GM15510 (cell line): Measurements from ENCODE around the gene CTSS.

Source experiments
- POLR2A ChIP-seq: IDR thresholded peaks from 3 replicates; pipeline ENCODE4 v1.6.1; 2011; ENCODE audit warnings: borderline replicate concordance; ENCODE audit not compliant: insufficient read length; ENCODE audit errors: extremely low read depth

The CTSS gene

DNA sequence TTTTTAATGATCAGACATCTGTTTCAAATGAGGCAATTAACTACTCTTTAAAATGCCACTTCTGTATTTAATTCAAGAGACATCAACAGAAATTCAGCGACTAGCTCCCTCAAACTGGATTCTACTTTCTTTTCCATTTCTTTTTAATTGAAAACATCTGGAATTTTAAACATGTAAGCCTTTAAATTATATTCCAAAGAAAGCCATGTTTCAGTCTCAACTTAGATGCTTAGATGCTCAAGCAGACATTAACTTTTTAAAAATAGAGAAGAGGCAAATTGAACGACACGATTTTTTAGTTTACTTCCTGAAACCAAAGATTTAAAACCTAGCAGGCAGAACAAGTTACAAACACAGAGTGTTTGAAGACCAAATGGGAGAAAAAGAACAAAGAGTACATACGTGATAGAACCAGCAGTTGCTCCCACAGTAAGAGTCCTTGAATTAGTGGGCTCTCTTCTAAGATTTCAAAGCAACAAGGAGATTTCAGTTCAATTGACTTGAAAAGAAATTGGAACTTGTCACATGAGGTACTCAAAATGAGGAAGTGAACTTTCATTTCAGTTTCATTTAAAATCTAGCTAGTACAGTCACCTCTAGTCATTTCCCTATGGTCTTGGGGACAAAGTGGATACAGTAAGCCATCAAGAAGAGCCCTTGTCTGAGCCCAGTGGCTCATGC, at the start of gene CTSS:
TSS of gene CTSS (minus strand) at position 483 of the 681 bp plus-strand sequence. CDS start 1,015 bp downstream, outside the sequence.
- TF ChIP-seq POLR2A = peak; percentile 18

DNA sequence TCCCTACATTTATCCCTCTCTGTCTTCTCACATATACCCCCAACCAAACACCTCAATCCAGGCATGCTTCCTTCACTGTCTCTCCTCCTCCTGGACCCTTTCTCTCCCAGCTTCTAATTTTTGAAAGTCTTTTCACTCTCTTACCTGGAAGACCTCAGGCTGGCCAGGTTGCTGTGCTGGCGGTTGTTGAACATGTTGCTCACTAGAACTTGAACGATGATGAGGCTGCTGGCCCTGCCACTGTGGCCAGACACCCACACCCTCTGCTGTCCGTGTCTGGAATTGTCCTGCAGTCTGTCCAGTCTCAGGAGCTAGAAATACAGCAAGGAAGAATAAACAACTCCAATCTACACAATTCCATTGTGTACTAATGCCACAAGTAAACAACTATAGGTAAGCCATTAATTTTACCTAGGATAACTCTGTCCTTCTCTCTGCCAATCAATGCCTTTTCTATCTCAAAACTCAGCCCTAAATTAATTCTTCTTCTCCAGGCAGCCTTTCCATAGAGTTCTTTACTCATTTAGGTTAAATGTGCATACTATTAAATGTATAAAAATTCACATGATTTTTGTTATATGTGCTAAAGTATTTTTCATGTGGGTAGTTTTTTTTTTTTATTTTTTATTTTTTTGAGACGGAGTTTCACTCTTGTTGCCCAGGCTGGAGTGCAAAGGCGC, 47.6 kb upstream of the CTSS start:
- TF ChIP-seq POLR2A = no peak

DNA sequence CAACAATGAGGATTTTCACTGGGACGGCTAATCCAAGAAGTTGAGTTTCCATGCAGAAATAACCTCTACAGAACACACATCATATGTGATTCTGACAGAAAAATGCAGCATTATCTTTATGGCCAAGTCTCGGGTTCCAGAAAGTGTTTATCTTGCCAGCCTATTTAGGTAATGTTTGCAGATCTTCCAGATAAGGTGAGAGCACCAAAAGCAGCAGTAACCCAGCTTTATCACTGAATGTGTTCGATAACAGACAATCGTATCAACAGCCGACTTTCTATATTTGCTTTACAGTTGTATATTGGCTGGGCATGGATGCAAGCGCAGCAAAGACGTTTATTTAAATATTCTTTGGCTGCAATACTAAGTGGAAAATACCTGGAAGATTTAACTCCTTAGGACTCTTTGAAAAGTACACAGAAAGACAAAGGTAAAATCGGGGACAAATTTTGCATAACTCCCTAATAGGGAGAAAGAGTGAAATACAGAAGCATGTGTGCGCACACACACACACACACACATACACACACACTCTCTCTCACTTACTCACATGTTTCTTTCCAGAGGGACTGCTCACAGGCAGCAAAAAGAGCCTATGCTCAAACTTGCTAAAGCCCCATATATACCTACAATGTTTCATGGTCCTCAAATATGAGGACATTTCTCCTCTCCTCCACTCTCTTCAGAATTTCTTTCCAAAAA, 45.5 kb upstream of the CTSS start:
- no peak for TF ChIP-seq POLR2A

DNA sequence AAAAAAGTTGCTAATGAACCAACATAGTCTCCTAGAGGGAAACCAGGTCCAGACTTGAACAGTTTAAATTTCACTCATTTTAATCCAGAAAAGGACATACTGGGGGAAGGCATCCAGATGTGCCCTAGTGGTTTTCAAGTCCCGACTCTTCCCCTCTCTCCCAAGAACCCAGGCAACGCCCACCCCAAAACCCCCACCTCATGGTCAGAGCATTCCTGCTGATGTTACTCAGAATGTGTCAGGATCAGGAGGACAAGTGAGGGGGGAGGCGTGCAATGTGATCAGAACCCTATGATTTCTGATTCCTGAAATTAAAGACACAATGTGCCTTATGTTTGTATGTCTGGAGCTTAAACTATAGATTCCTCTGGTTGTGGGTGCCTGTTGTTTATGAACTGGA, 44.1 kb upstream of the CTSS start:
- TF ChIP-seq POLR2A = no peak

DNA sequence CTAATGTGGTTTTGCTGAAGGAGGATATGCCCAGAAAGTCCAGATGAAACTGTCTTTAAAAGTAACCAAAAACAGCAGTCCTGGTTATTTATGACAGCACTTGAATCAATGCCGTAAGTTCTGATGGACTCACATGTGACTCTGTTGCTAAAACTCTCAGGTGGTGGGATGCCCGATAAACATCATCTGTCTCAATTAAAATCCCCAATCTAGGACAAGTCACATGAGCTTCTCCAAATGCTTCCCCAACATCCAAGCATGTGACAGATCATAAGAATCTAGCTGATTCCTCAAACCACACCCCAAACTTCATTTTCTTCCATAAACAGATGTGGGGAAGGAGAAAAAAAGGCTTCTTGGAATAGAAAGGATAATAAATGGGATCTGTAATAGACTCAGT, 43.3 kb upstream of the CTSS start:
- TF ChIP-seq POLR2A = no peak

DNA sequence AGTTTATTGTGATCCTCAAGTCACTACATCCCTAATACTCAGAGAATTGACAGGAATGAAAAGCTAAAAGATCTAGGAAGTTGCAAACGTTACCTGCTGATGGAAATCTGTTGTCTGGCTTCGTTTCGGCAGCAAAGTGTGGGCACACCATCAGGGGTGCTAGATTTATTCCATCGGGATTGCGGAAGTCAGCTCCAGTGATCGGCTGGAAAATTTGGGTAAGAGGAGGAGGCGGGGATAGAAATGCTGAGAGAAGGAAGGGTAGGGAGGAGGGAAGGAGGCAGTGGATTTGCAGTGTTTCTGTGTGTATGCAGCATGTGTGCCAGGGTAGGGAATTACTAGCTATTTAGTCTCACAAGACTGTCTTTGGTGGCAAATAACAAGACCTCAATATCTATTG, 42.5 kb upstream of the CTSS start, which contains the start of gene CTSK:
TSS of gene CTSK (minus strand) at position 140 of the 400 bp plus-strand sequence. CDS start 1,455 bp downstream, outside the sequence.
- no peak for TF ChIP-seq POLR2A

DNA sequence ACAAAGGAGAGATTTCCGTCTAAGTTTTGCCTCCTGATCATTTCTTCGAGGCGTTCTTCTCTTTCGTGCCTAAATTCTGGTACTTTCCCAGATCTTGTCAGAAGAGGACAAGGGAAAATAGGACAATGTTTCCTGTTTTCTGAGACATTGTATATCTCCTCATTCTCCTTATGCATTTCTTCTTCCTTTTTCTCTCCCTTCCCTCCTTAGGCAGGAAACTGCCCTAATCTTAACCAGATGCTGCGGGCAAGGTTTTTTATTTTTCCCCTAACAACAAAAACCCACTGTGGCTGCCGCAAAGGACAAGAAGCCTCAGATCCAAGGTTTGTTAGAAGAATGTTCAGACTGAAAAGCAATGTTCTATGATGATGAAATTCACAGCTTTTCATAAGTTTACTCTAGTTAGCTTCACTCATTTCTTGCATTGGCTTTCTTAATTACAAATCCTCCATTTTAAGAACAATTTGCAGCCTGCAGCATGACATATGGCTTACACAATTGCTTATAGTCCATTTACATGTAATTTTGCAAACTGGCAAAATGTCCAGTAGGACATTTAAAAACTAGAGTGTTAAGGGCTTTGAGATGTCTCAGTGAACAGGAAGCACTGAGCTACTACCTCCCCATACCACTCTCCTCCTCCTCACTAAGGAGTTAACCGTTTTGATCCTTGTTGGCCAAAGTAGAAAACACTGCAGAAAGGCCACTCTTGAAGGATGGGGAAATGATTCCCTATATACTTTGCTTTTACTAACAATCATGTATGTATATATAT, 41.9 kb upstream of the CTSS start:
- no peak for TF ChIP-seq POLR2A

DNA sequence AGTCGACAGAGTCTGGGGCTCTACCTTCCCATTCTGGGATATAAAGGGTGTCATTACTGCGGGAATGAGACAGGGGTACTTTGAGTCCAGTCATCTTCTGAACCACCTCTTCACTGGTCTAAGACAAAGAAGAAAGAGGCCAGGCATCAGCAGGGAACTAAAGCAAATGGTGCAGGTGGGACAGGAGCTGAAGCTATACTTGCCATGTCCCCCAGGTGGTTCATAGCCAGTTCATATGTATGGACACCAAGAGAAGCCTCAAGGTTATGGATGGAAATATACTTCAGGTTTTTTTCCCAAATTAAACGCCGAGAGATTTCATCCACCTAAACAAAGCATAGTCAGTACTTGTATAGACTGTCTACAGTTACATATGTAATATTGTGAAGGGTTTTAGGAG, 40.3 kb upstream of the CTSS start:
- no peak for TF ChIP-seq POLR2A

DNA sequence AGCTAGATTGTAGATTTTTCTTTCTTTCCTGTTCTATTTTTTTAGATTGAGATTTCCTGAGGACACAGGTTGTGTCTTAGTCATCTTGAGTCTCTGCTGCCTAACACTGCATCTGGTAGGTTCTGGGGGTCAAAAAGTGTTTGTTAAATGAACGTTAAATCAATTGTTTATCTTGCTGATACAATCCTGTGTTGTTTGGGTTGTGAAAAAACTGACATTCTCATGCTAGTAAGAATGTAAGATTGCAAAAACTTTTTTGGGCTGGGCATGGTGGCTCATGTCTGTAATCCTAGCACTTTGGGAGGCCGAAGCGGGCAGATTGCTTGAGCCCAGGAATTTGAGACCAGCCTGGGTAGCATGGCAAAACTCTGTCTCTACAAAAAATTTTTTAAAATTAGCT, 39.1 kb upstream of the CTSS start:
- TF ChIP-seq POLR2A = no peak

DNA sequence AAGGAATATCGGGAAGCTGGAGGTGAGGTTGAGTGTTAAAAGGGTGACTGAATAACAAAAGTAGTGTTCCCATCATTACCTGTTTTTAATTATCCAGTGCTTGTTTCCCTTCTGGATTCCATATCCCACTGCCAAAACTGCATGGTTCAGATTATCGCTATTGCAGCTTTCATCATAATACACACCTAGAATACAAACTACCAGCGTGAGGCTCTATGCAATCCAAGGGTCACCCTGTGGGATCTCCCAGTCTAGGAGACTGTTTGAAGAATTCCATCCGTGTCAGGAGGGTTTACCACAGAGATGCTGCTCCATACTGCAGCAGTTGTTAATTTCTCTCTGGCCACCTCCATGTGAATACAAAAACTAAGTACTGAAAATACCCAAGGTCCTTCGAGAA, 33.5 kb upstream of the CTSS start:
- TF ChIP-seq POLR2A = no peak

DNA sequence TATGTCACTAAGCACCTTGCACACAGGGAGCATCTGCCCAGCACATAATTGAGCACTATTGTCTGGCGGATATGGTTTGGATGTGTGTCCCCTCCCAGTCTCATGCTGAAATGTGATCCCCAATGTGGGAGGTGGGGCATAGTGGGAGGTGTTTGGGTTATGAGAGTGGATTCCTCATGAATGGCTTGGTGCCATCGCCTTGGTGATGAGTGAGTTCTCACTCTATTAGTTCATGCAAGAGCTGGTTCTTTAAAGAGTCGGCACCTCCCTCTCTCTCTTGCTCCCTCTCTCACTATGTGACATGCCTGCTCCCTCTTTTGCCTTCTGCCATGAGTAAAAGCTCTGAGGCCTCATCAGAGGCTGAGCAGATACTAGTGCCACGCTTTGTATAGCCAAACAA, 32.9 kb upstream of the CTSS start:
- TF ChIP-seq POLR2A = no peak

DNA sequence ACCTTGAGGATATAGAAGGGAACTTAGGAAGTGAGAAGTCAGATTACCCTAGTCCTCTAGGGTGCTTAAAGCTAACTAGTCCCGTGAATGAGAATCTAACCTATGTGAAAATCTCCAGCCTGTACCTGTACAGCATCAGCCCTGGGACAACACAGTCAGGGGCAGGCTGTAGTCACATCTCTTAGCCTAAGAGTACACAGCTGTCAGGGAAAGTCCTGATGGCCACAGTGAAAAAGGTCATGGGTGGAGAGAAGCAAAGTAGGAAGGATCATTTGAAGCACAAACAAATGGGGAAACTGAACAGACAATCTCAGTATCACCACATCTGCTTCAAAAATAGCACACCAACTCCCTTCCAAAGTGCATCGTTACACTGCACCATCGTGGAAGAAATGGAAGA, 30.8 kb upstream of the CTSS start:
- no peak for TF ChIP-seq POLR2A

DNA sequence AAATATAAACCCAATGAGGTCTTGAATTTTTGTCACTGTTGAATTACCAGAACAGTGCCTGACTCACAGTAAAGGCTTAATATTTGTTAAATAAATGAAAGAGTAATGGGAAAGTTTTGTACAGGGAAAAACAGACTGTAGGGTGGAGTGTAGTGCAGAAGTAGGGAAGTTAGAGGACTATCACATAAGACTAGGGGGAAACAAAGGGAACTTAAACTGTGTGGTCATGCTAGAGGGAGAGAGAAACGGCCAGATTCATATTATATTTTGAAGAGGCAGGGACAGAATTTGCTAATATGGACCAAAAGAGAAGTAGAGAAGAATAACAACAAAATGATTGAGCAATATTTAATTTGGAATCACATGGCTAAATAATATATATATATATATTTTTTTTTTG, 27.6 kb upstream of the CTSS start:
- TF ChIP-seq POLR2A = no peak

DNA sequence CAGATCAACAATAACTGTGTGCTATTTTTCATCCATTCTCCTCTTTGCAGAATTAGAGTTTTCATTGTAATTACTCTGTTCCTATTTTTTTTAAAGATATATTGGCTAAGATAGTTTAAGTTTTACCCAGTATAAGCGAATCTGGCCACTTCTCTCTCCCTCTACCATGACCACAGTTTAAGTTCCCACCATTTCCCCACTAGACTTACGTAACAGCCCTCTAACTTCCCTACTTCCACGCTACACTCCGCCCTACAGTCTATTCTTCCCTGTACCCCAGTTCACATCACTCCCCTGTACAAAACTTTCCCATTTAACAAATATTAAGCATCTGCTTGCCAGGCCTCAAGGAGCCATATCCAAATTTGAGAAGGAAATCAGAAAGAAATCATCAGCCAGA, 26.0 kb upstream of the CTSS start:
- no peak for TF ChIP-seq POLR2A

DNA sequence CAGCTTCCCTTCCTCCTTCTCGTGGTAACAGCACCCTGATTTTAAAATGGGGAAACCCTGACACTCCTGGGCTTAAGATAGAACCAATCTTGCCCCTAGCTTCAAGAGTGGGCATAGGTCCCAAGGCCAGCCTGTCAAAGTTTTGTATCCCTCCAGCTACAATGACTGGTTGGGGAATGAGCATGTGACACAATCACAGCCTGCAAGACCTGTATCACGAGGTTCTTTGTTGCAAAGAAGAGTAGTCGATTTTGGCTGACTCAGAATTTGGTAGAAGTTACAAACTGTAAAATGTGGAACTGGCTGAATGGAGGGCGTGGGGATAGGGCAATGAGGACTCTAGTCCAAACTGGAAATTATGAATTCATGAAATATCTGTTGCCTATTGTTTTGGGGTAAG, 23.8 kb upstream of the CTSS start:
- TF ChIP-seq POLR2A = no peak

DNA sequence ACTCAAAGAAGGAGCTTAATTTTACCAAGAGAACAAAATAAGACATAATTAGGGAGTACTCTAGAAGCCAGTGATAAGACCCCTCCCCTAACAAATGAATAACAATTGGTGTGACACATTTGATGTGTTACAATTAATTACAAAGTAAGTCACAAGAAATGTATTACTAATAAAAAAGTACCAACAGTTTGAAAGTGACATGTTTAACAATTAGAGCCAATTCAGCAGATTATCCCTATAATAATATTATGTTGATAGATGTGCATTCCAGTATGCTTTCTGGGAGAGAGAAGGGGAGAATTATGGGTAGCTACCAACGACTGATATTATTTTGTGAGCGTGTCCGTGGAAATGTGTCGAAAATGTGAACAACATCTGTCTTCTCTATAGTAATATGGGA, 23.4 kb upstream of the CTSS start:
- no peak for TF ChIP-seq POLR2A

DNA sequence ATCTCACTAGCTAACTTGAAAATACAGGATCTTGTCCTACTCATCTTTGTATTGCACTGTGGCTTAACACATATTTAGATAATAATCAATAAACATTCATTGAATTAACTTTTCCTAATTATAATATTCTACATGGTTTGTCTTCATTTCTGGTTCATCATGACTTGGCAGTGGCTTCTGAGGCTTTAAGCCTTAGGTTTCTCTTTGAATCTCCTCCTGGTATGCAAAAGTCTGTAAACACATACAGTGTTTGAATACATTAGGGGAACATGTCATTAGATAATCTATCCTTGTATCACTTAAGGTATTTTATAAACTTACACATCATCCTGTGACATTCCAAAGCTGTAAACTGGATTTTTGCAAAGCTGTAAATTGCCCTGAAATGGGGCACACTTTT, 21.9 kb upstream of the CTSS start:
- no peak for TF ChIP-seq POLR2A
